Right forelimb (tissue), 1 donor: ENCODE results near the gene MRPL11.
"Not testable (repeated sequence)": the region's sequence is repeated elsewhere in the genome, so short reads cannot be mapped to it uniquely, and the experiment has no call there.

Source experiments
- DNase-seq: peaks from one replicate; pipeline ENCODE4 v3.0.0-alpha.2; 2018

MRPL11 gene

DNA sequence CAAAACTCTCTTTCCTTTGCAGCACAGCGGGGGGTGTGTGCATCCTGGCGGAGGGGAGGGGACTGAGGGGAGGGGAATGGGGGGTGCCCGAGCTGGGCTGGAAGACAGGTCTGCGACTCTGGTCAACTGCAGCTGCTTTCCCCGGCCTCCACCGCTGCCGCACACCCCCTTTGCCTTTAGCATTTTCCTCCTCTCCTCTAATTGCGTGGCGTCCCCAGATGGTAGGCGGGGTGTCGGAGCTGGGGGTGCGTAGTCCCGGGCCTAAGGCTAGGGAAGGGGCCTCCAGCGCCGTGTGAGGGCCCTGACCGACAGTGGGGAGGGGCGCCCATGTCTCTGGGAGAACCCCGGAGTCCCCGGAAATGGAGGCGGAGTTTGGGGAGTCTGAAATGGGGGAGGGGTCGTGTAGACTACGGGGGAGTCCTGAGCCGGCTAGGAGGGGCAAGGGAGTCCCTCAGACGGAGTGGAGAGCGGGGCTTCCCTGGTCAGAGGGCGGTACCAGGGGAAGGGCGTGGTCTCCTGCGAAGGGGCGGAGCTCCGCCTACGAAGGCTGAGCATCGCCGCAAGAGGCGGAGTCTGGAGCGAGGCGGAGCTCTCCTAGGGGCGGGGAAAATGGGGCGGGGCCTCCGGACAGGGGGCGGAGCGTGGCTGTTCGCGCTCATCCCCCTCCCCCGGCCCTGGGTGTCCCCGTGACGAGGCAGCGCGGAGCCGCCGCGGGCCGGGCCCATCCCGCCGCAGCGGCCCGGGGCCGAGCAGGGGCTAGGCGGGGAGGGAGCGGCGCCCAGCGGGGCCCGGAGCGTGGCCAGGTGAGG, 27.8 kb upstream of the MRPL11 start, which contains the start of gene PELI3:
Gene PELI3, plus strand, starts transcription at position 681 of the 809 bp plus-strand sequence. CDS start 1,224 bp downstream, outside the sequence.
- DNase-seq, result peak; percentile 97

DNA sequence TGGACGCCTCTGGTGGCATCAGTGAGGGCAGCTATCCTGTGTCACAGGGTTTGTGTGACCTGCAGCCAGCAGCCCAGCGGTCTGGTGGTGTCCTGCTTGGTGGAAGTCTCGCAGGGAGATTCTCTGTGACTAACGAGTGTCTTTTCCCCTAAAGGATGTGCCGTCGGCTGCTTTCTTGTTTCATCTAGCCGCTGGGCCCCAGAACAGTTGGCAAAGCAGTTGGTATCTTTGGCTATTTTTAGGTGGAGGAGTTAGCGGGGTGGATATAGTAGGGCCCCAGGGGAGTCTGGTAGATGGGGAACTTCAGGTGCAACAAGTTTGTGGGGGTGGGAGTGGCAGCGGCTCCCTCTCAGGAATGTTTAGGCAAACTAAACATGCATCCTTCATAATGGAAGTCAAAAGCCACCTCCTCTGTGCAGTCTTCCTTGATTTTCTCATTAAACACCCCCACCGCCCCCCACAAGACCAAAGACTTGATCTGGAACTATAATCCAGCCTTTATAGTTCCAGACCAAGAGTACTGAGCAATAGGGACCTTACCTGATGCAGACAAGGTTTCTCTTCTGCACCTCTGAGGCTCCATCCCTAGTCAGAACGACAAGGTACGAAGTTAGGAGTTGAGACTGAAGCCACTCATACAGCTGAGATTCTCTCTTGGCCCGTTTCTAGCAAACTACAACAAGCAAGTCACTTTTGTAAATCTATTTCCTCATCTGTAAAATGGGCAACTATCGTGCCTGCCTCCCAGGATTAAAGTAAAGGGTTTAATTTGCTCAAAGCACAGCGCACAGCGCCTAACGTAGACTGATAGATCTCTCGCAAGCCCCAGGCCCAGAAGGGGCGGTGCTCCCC, 27.0 kb upstream of the MRPL11 start:
- no peak for DNase-seq

DNA sequence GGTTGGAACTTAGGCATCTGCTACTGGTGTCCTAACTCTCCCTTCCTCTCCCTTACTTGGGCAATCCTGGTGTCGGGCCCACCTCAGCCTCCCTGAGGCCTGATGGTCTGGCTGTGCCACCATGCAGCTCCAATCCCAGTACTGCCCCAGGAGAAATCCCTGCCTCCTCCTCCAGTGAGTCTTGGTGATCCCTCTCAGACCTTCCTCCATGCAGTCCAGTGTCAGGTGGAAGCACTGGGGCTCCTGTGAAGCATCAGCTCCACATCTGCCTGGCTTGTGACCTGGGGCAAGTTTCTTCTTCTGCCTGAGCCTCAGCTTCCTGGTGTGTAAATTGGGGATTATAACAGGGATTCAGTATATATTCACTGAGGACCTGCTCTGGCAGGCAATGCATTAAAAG, 26.3 kb upstream of the MRPL11 start:
- DNase-seq, result no peak

DNA sequence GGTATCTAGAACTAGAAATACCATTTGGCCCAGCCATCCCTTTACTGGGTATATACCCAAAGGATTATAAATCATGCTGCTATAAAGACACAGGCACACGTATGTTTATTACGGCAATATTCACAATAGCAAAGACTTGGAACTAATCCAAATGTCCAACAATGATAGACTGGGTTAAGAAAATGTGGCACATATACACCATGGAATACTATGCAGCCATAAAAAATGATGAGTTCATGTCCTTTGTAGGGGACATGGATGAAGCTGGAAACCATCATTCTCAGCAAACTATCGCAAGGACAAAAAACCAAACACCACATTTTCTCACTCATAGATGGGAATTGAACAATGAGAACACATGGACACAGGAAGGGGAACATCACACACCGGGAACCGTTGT, 25.5 kb upstream of the MRPL11 start:
- not testable (repeated sequence) for DNase-seq

DNA sequence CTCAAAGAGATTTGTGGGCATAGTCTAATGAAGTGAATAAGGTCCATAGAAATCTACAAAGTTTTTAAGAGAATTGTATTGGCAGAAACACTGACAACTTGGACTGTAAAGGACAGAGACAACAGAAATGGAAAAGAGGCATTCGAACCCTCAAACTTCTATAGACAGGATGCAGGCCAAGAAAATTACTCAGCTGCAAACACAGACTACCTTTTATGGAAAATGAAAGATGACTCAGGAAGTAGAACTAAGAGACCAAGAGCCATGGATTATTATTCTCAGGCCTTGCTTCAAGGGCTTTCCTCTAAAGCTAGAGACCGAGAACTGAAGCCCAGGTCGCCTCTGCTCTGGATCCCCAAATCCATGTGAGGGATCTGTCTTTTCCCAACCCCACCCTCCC, 24.3 kb upstream of the MRPL11 start:
- DNase-seq, result no peak

DNA sequence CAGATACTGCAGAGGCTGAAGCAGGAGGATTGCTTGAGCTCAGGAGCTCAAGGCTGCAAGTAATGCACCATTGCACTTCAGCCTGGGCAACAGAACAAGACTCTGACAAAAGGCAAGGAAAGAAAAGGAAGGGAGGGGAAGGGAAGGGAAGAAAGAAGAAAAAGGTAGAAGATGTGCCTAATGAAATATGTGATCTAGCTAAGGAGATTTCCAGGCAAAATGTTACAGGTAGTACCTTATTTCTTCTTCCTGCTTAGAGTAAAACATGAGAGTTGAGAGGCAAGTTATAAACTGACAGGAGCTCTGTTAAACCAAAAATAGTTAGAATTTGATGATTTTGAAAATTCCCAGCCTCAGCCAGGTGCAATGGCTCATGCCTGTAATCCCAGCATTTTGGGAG, 23.4 kb upstream of the MRPL11 start:
- no peak for DNase-seq

DNA sequence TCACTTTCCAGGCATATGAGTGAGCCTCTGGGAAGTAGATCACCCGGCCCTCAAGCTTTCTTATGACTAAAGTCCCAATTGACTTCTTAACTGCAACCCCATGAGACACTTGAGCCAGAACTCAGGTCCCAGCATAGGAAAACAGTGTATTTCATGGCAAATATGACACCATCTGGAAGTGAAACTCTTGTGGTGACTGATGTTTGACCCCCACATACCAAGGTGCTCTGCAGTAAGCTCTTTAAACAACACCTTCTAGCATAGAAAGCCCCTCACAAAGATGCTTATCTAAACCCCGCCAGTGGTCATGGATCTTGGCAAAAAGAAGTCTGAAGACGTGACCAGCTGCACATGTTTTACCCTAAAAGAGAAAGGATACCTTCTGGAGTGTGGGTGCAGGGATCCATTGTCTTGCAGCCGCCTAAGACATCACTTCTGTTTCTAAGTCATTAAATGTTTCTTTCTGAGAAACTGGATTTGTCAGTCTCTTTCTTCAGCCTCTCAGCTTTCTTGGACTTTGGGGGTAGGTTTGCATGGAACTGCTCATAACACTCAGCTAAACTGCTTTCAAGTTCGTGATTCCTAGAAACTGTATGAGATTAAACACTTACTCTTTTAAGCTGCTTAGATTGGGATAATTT, 20.6 kb upstream of the MRPL11 start:
- no peak for DNase-seq

DNA sequence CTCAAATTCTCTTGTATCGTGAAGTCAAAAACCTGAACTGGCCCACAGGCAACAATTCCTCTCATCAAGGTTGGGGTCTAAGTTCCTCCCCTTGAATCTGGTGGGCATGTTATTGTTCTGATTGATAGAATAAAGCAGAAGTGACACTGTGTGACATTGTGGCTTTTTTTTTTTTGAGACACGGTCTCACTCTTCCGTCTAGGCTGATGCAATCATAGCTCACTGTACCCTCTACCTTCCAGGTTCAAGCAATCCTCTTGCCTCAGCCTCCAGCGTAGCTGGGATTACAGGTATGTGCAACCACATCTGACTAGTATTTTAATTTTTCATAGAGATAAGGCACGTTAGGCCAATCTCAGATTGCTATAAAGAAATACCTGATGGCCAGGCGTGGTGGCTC, 19.2 kb upstream of the MRPL11 start:
- no peak for DNase-seq

DNA sequence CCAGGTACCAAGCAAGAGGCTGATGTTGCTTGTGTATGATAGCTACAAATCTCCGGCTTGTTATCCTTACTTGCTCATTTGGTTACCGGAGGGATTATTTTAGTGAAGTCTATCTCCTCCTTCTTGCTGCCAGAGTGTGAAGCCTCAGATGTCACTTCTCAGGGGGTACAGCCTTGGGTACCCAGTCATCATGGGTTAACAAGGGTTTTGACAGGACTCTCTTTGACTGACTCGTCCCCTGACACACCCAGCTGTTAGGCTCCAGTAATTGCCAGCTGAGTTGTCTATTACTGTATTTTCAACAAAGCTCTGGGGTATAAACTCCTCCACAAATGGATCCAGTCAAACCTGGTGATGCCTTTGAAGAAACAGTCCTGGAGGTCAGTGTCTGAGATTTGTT, 16.2 kb upstream of the MRPL11 start:
- DNase-seq, result no peak

DNA sequence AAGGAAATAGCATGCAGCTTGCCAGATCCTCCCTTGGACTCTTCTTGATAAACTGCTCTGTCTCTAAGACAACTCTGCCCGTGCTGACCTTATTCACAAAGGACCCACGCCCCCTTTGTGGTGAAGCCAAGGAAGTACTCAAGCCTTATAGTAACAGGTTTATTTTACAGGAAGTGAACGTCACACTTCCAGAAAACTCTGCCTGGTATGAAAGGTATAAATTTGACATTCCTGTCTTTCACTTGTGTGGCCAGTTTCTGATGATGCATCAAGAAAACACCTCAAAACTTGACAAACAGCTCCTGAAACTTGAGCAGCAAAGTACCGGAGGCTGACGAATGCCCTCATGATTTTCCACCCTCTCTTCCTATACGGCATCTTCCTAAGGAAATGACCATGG, 15.6 kb upstream of the MRPL11 start:
- no peak for DNase-seq

DNA sequence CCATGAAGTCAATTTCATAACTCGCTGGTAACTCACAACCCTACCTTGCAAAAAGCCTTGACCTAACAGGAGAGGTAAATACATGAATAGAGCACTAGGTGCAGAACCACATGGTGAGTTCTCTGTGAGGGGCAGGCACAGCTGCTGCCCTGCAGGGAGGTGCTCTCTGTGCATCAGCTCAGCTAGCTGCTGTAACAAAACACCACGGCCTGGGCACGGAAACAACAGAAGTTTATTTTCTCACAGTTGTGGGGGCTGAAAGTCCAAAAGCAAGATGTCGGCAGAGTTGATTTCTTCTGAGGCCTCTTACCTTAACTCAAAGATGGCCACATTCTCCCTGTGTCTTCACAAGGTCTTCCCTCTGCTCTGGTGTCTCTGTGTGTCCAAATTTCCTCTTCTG, 13.0 kb upstream of the MRPL11 start:
- DNase-seq, result no peak

DNA sequence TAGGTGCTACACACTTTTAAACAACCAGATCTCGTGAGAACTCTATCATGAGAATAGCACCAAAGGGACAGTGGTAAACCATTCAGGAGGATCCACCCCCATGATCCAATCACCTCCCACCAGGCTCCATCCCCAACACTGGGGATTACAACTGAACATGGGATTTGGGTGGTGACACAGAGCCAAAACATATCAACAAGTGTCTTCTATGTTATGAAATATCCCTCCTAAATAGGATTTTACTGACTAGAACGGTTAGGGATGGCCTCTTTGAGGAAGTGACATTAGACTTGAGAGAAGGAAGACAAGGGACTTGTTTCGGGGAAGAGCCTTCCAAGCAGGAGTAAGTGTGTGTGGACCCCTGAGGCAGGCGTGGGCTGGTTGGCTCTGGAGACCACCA, 11.9 kb upstream of the MRPL11 start:
- no peak for DNase-seq

DNA sequence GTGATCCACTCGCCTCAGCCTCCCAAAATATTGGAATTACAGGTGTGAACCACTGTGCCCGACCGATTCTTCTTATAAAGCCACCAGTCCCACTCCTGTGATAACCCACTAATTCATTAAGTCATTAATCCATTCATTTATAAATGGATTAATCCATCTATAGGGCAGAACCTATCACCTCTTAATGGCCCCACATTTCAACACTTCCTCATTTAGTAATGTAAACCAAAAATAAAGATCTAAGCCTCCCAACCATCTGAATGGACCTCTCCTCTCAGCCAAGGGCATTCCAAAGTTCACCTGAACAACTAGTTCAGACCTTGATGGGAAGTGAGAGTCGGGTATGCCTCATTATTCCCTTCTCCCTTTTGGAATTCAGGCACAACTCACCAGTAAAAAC, 9.9 kb upstream of the MRPL11 start:
- DNase-seq, result no peak

DNA sequence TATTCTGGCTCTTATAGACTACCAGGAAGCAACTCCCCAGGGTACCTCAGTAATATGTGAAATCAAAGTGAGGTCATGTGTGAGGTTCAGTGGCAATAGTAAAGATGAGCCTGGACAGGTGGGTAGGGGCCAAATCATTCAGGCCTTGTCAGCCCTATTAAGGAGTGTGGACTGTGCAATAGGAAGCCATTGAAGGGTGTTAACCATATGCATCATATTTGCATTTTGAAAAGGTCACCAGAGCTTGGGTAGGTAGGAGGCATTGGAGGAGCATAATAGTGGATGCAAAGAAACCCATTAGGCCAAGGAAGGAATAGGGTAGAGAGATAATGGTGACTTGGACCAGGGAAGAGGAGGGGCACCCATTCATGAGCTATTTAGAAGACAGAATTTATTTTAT, 8.4 kb upstream of the MRPL11 start:
- DNase-seq, result no peak

DNA sequence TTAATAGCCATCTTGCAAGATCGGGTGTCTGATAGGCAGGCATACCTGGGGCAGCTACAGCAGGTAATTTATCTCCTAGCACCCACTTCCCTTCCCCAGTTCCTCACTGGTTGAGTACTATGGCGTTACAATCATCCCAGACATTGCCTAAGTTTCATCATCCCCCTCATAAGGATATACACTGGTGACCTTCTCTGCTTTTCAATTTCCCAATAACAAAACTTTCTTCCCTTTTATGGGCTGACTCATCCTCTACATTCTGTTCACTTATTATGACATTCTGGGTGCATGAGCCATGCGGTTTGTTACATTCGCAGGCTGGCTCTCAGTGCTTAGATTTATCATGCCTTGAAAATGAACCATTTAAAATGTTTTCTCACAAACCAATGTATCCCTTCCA, 5.0 kb upstream of the MRPL11 start:
- no peak for DNase-seq

DNA sequence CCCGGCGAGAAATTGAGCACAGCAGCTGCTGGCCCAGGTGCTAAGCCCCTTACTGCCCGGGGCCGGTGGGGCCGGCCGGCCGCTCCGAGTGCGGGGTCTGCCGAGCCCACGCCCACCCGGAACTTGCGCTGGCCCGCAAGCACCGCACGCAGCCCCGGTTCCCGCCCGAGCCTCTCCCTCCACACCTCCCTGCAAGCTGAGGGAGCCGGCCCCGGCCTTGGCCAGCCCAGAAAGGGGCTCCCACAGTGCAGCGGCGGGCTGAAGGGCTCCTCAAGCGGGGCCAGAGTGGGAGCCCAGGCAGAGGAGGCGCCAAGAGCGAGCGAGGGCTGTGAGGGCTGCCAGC, 2.3 kb upstream of the MRPL11 start:
- DNase-seq, result not testable (repeated sequence)

DNA sequence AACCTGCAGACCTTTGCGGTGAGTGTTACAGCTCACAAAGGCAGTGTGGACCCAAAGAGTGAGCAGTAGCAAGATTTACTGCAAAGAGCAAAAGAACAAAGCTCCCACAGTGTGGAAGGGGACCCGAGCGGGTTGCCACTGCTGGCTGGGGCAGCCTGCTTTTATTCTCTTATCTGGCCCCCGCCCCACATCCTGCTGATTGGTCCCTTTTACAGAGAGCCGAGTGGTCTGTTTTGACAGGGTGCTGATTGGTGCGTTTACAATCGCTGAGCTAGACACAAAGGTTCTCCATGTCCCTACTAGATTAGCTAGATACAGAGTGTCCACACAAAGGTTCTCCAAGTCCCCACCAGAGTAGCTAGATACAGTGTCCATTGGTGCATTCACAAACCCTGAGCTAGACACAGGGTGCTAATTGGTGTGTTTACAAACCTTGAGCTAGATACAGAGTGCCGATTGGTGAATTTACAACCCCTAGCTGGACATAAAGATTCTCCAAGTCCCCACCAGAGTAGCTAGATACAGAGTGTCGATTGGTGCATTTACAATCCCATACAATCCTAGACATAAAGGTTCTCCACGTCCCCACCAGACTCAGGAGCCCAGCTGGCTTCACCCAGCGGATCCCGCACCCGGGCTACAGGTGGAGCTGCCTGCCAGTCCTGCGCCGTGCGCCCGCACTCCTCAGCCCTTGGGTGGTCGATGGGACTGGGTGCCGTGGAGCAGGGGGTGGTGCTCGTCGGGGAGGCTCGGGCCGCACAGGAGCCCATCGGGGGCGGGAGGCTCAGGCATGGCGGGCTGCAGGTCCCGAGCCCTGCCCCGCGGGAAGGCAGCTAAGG, 1.7 kb upstream of the MRPL11 start:
- not testable (repeated sequence) for DNase-seq

DNA sequence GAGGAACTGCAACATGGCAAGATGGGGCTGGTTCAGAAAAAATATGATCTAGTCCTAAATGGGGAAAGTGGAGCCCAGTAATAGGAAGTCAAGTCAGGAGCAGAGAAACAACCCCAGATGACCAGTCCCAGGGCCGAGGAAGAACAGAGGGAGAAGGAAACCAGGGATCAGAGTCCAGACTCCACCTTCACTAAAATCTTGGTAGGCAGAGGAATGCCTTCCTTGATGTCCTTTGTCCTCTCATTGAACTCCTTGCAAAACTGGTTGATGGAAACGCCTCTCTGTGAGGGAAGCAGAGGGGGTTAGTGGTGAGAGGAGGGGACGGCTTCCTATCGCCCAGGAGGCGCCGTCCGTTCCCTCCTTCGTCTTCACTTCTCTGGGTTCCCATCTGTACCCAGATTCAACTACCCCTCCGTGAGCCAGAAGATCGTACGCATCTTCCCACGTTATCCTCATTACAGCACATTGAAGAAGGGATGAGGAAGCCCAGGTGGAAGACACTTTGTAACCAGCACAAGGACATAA, 607 bp downstream of the MRPL11 start:
- no peak for DNase-seq

DNA sequence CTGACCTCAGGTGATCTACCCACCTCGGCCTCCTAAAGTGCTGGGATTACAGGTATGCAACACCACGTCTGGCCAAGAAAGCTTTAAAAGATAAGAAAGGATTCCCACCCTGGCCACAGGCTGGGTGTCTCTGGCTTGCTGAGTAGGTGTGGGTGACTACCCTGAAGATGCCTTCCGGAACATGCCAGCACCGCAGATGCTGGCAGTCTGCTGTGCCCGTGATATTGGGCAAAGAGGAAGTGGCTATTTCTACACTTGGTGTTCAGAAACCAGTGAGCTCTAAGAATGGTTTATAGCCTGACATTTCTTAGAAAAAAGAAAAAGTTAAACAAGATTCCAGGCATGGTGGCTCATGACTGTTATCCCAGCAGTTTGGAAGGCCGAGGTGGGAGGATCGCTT, 6.1 kb downstream of the MRPL11 start:
- DNase-seq, result no peak

DNA sequence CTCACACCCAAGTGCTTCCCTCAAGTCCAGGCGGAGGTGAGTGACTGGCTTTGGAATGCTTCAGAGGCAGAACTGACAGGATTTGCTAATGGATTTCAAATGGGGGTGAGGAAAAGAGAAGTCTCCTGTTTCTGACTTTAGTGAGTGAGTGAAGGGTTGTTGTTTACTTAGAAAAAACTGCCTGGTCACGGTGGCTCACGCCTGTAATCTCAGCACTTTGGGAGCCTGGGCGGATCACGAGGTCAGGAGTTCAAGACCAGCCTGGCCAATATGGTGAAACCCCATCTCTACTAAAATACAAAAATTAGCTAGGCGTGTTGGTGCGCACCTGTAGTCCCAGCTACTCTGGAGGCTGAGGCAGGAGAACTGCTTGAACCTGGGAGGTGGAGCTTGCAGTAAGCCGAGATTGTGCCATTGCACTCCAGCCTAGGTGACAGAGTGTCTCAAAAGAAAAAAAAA, 6.7 kb downstream of the MRPL11 start:
- not testable (repeated sequence) for DNase-seq

DNA sequence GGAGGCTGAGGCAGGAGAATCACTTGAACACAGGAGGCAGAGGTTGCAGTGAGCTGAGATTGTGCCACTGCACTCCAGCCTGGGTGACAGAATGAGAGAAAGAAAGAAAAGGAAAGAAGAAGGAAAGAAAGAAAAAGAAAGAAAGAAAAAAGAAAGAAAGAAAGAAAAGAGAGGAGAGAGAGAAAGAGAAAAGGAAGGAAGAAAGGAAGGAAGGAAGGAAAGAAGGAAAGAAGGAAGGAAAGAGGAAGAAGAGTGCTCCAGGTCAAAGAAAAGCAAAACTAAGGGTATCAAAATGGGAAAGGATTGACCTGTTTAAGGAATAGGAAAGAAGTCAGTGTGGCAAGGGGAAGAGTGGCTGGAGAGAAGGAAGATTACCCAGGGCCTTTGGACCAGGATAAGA, 7.4 kb downstream of the MRPL11 start:
- DNase-seq, result not testable (repeated sequence)

DNA sequence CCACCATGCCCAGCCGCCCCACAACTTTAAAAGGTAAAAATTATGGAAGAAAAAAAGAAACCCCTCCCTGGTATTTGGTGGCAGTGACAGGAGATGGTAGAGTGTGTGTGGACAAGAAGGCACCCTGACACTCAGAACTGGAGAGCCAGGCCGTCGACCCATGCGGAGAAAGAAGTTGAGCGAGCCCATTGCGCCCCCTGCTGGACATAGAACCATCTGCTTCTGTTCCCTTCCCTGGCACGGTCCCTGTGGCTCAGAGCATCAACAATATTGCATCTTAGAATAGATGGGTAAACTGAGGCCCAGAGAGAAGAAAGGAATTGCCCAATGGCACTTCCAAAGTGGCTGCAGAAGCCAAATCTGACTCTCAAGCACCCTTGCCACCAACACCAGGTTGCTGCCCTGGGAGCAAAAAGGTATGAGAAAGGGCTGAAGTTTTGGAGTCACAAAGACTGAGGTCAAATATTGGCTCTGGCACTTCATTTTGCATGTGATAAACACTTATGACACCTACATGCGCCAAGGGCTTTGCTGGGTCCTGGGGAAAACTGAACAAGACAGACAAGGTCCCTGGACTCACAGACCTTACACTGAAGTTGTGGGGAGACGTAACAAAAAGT, 8.6 kb downstream of the MRPL11 start:
- DNase-seq, result peak; percentile 64
